ENCODE data around the gene TTLL6. TPM values are rescaled to one million over a fixed set of nuclear protein-coding genes. Genes with fewer than 3 reads are reported as not detected.

The TTLL6 gene
- total RNA-seq, 1 experiment from 2014 or later: 0.21 TPM

GRCh38 chr17:48754500-48755261 lies 62.3 kb downstream of the TTLL6 start:
- Mint-ChIP-seq H3K27ac (ENCODE audit: unreplicated experiment) (no peak overlapping the region), H3K4me3 (ENCODE audit: low read depth, unreplicated experiment) (no peak overlapping the region), H3K9me3 (ENCODE audit: low read depth, unreplicated experiment) (no peaks in the 10 kb centered on the region), H3K4me1 (ENCODE audit: low read depth, unreplicated experiment) (peaks cover 30% of the 10 kb centered on the region), H3K36me3 (ENCODE audit: insufficient read depth, unreplicated experiment) (no peaks in the 10 kb centered on the region), H3K27me3 (ENCODE audit: unreplicated experiment) (peaks cover 92% of the 10 kb centered on the region)
- TF ChIP-seq CTCF (IDR thresholded peaks at IDR 0.05; ENCODE audit: unreplicated experiment): no peak
- intact Hi-C loops (cut with micrococcal nuclease; ENCODE audit: unreplicated experiment): no loop called here
- no TSS peak for BruUV-seq (replicated peaks)
- CTCF ChIA-PET: no interaction called here
- DNase-seq: no peak

- H3K36me3 Mint-ChIP-seq (ENCODE audit: insufficient read depth, unreplicated experiment): no peaks in the 10 kb centered on the region
- peaks cover 30% of the 10 kb centered on the region for H3K4me1 Mint-ChIP-seq (ENCODE audit: low read depth, unreplicated experiment)
- CTCF ChIA-PET: no interaction called here
- intact Hi-C loops (cut with micrococcal nuclease; ENCODE audit: unreplicated experiment): no loop called here
- H3K9me3 Mint-ChIP-seq (ENCODE audit: low read depth, unreplicated experiment): no peaks in the 10 kb centered on the region
- BruUV-seq (replicated peaks): no TSS peak
- H3K4me3 Mint-ChIP-seq (ENCODE audit: low read depth, unreplicated experiment): no peak overlapping the region
- H3K27ac Mint-ChIP-seq (ENCODE audit: unreplicated experiment): no peak overlapping the region
- TF ChIP-seq CTCF (IDR thresholded peaks at IDR 0.05; ENCODE audit: unreplicated experiment): no peak
- H3K27me3 Mint-ChIP-seq (ENCODE audit: unreplicated experiment): peaks cover 92% of the 10 kb centered on the region
- DNase-seq: no peak
These were observed 63.1 kb downstream of the TTLL6 start for GRCh38 chr17:48753794-48754499.

GRCh38 chr17:48752399-48753288 lies 64.4 kb downstream of the TTLL6 start:
- Mint-ChIP-seq H3K27me3 (ENCODE audit: unreplicated experiment) (peaks cover 95% of the 10 kb centered on the region), H3K36me3 (ENCODE audit: insufficient read depth, unreplicated experiment) (no peaks in the 10 kb centered on the region), H3K27ac (ENCODE audit: unreplicated experiment) (no peak overlapping the region), H3K9me3 (ENCODE audit: low read depth, unreplicated experiment) (no peaks in the 10 kb centered on the region), H3K4me1 (ENCODE audit: low read depth, unreplicated experiment) (peaks cover 30% of the 10 kb centered on the region), H3K4me3 (ENCODE audit: low read depth, unreplicated experiment) (no peak overlapping the region)
- TF ChIP-seq CTCF (IDR thresholded peaks at IDR 0.05; ENCODE audit: unreplicated experiment): no peak
- intact Hi-C loops (cut with micrococcal nuclease; ENCODE audit: unreplicated experiment): no loop called here
- CTCF ChIA-PET: interaction anchor here (0.6 to 0.7 kb wide), 2 partner anchors 11 to 352 kb away, joined by 5 read pairs; no protein-coding TSS in a partner anchor
- DNase-seq: no peak
- BruUV-seq (replicated peaks): no TSS peak

GRCh38 chr17:48751733-48752398 lies 65.2 kb downstream of the TTLL6 start:
- BruUV-seq (replicated peaks): no TSS peak
- DNase-seq: no peak
- Mint-ChIP-seq H3K4me3 (ENCODE audit: low read depth, unreplicated experiment) (no peak overlapping the region), H3K36me3 (ENCODE audit: insufficient read depth, unreplicated experiment) (no peaks in the 10 kb centered on the region), H3K9me3 (ENCODE audit: low read depth, unreplicated experiment) (no peaks in the 10 kb centered on the region), H3K4me1 (ENCODE audit: low read depth, unreplicated experiment) (peaks cover 30% of the 10 kb centered on the region), H3K27me3 (ENCODE audit: unreplicated experiment) (peaks cover 96% of the 10 kb centered on the region), H3K27ac (ENCODE audit: unreplicated experiment) (no peak overlapping the region)
- no peak for TF ChIP-seq CTCF (IDR thresholded peaks at IDR 0.05; ENCODE audit: unreplicated experiment)
- CTCF ChIA-PET: interaction anchor here (0.5 to 1.6 kb wide), 8 partner anchors 12 to 650 kb away, joined by 3 to 7 read pairs (median 4); no protein-coding TSS in a partner anchor
- intact Hi-C loops (cut with micrococcal nuclease; ENCODE audit: unreplicated experiment): no loop called here
